PC-3 (cell line): ENCODE data around the gene AOAH.

Experiments
- CTCF ChIP-seq: fragments of 300-600 bp; sonication (generic); conservative IDR thresholded peaks from 2 replicates; pipeline ENCODE4 v1.5.1; 2017; ENCODE audit warnings: antibody characterized with exemption, low read depth, mild to moderate bottlenecking, low read length
- EZH2phosphoT487 ChIP-seq: fragments of 300-600 bp; sonication (generic); IDR thresholded peaks from 2 replicates; pipeline ENCODE4 v1.6.1; 2018; ENCODE audit warnings: mild to moderate bottlenecking, antibody characterized with exemption, low read length, borderline replicate concordance

- TF ChIP-seq CTCF = no peak
- TF ChIP-seq EZH2phosphoT487 = no peak
These were observed 116.6 kb downstream of the AOAH start for GRCh38 chr7:36607721-36608095.
